Stimulated activated naive CD4-positive, alpha-beta T cell (primary cell): ENCODE results near the gene SLFN5.
A peak's percentile ranks its signal among the peaks of the same experiment; 100 is the strongest.
"Not testable (repeated sequence)": the region's sequence is repeated elsewhere in the genome, so short reads cannot be mapped to it uniquely, and the experiment has no call there.

ENCODE experiments used
- DNase-seq, 6 experiments: peaks; one replicate each; lab custom pipeline; 2025; lab: John Stamatoyannopoulos, UW

The SLFN5 gene

GRCh38 chr17:35242158-35242804 lies 591 bp upstream of the SLFN5 start:
- DNase-seq = peak; percentile 77 to 94 (median 82)

GRCh38 chr17:35243561-35244340 lies 879 bp downstream of the SLFN5 start:
- peak in 5 of 6 experiments; percentile 23 to 58 (median 35) for DNase-seq

- DNase-seq = peak; percentile 59 to 72 (median 66)
Observed at GRCh38 chr17:35244341-35245195, 1.7 kb downstream of the SLFN5 start.

GRCh38 chr17:35245196-35245486 lies 2.3 kb downstream of the SLFN5 start:
- DNase-seq = no peak

- no peak for DNase-seq
Observed at GRCh38 chr17:35252651-35253050, 9.8 kb downstream of the SLFN5 start.

GRCh38 chr17:35254107-35254773 lies 11.4 kb downstream of the SLFN5 start:
- no peak for DNase-seq

- no peak for DNase-seq
Observed at GRCh38 chr17:35255316-35255715, 12.4 kb downstream of the SLFN5 start.

GRCh38 chr17:35256629-35257028 lies 13.8 kb downstream of the SLFN5 start:
- DNase-seq = peak in 2 of 6 experiments; percentile 8 to 18

- no peak for DNase-seq
Observed at GRCh38 chr17:35257208-35257659, 14.4 kb downstream of the SLFN5 start.

GRCh38 chr17:35259001-35259400 lies 16.1 kb downstream of the SLFN5 start:
- no peak for DNase-seq

- DNase-seq = no peak
Observed at GRCh38 chr17:35265071-35265470, 22.2 kb downstream of the SLFN5 start.

GRCh38 chr17:35265566-35266141 lies 22.8 kb downstream of the SLFN5 start:
- DNase-seq = no peak

GRCh38 chr17:35274167-35275066 lies 31.5 kb downstream of the SLFN5 start:
- DNase-seq = peak in 3 of 6 experiments; percentile 10 to 45 (median 15)

- not testable (repeated sequence) for DNase-seq
Observed at GRCh38 chr17:35278454-35278853, 35.6 kb downstream of the SLFN5 start.

- DNase-seq = not testable (repeated sequence)
Observed at GRCh38 chr17:35278876-35279275, 36.0 kb downstream of the SLFN5 start.

GRCh38 chr17:35283767-35284166 lies 40.9 kb downstream of the SLFN5 start:
- DNase-seq = no peak

- no peak for DNase-seq
Observed at GRCh38 chr17:35284955-35285354, 42.1 kb downstream of the SLFN5 start.

GRCh38 chr17:35286120-35286781 lies 43.4 kb downstream of the SLFN5 start:
- peak in 5 of 6 experiments; percentile 18 to 51 (median 42) for DNase-seq

GRCh38 chr17:35287286-35287811 lies 44.5 kb downstream of the SLFN5 start:
- no peak for DNase-seq

- peak in 2 of 6 experiments; percentile 23 to 42 for DNase-seq
Observed at GRCh38 chr17:35289222-35289621, 46.4 kb downstream of the SLFN5 start.
